GM18861 (cell line): Measurements from ENCODE around the gene CAMTA1.
"Not testable (repeated sequence)": the region's sequence is repeated elsewhere in the genome, so short reads cannot be mapped to it uniquely, and the experiment has no call there.

ENCODE experiments used
- ATAC-seq: cut with Tn5 transposase; IDR thresholded peaks from one replicate; pipeline ENCODE4 v1.9.1; 2021; ENCODE audit not compliant: unreplicated experiment

Gene CAMTA1

DNA sequence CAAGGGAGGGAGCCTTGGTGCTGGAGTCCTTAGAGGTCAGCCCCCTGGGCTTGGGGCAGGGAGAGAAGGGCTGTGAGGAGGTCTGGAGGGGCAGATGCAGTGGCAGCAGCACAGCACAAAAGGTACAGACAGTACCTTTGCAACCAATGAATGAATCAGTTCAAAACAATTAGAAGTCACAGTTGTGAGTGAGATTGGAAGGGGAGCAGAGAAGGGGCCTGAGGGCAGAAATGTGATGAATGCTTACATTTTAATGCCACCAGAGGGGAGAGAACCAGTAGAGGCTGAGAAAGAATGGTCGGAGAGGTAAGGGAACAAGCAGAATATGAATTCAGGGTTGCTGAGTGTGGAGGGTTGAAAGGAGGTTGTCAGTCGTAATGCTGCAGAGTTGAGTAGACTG lies 24.2 kb downstream of the CAMTA1 start:
- ATAC-seq: no peak

DNA sequence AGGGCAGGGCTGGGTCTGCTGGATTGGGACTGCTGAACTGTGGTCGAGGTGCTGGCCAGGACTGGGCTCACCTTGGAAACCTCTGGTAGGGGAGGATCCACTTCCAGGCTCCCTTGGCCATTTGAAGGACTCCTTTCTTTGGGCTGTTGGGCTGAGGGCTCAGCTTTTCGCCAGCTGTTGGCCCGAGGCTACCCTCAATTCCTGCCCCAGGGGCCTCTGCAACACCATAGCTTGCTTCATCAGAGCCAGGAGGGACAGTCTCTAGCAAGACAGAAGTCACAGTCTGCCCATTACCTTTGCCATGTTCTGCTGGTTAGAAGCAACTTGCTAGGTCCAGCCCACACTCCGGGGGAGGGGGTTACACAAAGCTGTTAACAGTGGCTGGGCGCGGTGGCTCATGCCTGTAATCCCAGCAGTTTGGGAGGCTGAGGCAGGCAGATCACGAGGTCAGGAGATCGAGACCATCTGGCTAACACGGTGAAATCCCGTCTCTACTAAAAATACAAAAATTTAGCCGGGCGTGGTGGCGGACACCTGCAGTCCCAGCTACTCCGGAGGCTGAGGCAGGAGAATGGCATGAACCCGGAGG lies 25.0 kb downstream of the CAMTA1 start:
- not testable (repeated sequence) for ATAC-seq

DNA sequence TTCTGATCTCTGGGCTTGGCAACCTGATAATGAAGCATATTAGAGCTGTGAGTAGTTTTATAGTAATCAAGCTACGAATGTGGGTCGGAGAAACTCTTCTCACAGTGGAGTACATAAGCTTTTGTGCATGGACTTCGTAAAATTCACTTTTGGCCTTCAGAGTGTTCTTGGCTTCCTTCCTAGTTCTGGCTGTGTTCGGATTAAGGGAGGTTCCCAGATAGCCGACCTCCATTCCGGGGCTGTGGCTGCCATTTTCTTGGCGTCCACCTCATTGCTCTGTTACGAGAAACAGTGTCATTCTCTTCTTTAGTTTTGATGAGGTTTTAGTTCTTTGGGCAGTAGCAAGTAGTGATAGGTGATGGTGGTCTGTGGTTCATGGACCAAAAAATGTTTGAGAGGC lies 26.3 kb downstream of the CAMTA1 start:
- no peak for ATAC-seq

DNA sequence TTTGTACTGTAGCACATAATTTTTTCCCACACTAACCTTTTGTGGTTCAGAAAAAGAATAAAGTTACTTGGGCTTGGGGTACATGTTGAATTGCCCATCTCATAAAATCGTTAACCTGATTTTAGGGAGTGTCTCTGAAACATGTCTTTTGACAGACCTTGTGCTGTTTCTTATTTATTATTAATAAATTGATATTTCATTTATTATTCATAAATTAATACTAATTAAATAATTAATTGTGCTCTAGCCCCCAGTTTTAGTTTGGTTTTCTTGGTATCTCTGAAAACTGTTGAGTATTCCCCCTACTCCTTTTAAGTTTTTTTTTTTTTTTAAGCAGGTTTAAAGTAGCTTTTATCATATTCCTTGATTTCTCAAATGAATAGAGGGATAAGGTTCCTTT lies 27.9 kb downstream of the CAMTA1 start:
- ATAC-seq: no peak

DNA sequence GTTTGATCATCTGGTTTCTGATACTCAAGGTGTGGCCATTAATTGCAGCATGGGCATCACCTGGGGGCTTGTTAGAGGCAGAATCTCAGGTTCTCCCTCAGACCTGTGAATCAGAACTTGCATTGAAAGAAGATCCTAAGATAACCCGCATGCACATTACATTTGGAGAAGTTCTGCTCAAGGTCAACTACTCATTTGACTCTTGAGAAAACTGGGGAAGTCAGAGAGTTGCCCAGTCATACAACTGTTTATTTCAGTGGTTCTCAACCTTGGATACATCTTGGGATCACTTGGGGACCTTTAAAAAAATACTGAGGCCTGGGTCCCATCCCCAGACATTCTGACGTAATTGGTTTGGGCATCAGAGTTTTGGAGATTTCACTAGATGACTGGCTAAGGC lies 30.5 kb downstream of the CAMTA1 start:
- no peak for ATAC-seq

DNA sequence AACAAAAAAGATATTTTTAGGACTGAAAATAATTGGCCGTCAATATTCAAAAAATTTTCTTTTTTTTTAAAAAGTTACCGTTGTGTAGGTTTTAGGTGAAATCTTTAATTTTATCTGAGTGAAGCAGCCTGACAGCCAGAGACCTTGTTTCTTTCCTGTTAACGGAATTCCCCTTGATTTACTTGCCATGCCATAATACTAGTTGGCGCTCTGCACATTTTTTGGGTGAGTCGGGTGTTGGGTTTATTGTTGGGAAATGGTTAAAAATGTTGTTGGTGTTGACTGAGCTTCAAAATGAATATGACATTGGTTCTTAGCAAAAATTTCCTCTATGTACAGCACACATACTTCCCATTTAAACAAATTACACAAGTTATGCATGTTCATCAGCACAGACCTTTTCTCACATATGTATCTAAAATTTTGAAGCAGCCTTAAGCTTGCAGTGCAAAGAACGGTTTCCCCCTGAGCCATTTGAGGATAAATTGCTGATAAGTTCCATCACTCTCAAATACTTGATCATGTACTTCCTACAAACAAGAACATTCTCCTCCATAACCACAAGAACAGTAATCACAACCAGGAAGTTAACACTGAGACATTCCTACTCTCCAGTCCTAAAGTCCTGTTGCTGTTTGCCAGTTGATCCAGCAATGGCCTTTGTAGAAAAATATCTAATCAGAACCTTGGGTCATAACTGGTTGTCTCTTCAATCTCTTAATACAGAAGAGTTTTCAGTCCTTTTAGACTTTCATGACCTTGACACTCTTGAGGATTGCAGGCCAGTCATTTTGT lies 34.2 kb downstream of the CAMTA1 start:
- no peak for ATAC-seq

DNA sequence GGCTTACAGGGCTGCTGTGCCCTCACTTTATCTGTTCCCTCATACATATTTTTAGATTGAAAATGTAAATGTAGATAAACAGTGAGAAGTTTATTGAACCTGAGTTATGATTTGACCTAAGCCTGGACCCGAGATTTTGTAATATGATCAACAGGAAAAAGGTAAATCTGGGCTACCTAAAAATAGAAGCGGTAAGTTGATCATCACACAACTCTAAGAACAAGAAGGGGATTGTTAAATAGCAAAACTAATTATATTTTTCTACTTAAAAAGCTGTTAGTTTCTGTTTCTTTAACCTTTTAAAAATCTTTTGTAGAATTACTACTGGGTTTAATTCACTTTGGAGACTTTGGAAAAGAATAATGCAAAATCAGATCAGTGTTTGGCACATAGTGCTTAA lies 35.6 kb downstream of the CAMTA1 start:
- ATAC-seq: no peak

DNA sequence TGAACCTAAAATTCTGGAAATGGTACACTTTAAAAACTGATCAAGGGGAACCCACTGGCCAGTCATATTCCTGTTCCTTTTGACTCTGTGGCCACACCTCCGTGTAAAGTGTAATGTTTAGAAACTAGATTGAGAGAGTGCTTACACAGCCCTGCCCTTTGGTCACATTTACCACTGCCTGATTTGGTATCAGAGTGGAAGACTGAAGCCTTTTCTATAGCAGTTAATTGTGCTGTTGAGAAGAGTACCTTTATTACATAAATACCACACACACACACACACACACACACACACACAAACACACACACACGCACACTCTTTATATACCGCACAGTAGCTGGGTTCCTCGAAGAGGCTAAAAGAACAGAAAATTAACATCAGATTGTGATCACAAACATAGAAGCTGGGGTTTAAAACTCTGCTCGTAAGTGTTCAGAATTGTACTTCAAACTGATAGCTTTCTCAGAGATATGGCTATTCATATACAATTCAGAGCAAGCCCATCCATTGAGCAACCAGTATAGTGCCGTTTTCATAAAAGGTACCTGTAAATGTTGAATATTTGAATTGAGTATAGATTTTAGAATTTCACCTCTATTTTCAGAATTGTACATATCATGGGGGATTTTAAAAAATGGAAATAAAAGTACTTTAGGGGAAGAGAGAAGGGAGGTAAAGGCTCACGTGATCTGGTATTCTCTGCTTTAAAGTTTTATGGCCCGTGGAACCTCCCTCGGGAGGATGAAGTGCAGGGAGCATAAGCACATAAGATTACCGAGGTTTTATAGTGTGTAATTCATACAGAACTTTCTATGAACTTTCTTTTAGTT lies 37.5 kb downstream of the CAMTA1 start:
- ATAC-seq: no peak

DNA sequence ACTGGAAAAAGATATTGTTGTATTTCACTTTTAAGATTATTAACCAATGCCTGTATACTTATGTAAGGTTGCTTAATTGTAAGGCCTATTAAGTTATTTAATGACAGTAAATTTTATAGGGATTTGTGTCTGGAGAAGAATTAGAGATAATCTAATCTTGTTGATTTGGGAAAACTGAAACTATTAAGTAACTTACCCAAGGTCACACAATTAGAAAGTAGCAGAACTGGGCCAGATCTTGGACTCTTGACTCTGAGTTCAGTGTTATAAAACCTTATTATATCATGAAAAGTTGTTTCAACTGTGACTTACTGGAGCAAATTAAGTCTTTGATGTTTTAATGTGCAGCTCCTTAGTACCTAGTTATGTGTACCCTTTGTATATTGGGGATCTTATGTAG lies 38.5 kb downstream of the CAMTA1 start:
- no peak for ATAC-seq

DNA sequence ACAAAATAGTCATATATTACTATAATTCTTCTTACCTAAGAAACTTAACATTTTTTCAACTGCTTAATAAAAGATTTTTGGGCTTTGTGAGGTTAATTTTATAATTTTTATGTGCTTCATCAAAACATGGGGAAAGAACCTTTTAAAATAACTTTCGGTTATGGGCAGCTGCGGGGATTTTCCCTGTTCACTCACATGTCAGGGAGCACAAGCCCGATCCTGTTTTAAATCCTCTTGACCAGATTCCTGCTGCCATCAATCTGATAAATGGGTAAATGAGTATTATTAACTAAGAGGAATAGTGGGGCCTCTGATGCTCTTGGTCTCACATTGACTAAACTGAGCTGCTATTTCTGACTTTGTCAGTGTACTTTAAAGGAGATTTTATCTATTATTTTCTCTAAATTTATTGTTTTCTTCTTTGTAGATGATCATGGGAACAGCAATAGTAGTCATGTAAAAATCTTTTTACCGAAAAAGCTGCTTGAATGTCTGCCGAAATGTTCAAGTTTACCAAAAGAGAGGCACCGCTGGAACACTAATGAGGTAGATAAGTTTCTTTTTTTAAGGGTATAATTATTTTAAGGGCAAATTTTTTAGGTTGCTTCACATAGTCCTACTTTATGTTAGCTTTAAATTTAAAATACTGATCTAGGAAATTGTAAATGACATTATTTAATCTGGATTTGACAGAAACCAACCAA lies 39.6 kb downstream of the CAMTA1 start:
- ATAC-seq: no peak

DNA sequence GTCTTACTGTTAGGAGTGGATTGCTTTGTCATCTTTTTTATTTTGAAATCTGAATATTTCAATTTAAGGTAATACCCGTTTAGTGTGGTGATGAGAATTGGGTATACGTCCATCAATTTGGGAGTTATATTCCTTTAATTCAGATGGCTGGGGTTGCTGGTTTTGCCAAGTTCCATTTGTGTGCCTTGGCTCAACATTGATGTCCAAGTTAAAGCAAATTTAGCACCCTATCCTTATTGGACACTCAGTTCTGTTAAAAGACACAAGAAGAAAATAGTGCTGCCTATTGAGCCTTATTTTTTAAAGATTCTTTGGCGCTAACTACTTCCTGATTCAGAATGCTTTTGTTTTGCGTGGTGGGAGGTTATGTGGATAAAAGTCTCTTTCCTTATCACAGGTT lies 40.6 kb downstream of the CAMTA1 start:
- no peak for ATAC-seq

DNA sequence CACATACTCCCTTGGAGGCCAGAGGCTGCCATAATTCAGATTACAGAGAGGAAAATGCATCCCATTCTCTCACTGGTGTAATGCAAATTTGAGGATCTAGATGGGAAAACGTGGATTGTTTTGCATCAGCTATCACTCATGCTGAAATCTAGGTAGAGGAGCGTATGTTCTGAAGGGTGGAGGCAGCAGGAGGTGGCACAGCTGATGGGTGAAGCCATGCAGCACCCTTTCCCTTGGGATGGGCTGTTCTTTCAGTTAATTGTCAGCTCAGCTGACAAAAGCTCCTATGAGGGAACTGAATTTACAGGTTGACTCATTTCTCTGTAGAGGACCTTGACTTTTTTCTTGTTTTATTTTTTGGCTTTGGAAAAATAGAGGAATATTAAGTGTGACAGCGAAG lies 41.8 kb downstream of the CAMTA1 start:
- no peak for ATAC-seq

DNA sequence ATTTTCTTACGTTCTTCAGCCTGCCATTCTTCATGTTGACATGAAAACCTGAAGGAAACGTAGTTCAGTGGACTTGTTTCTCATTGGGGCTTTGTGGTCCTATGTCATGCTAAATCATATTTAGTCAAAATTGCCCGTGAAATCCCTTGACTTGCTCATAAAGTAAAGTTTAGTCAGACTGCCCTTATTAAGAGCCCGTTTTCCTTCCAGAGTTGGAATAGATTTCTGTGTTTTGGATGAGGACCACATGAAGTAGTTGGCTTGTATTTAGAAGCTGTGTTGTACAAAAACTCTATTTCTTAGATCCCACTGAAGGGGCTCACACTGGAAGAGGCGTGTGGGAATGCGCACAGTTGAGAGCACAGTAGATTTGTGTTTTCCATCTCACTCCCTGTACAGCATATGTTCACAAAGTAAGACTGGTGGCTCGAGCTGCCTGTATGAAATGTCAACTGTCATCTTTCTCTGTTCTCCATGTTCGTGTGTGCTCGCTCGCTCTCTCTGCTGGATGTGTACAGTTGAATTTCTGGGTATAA lies 42.4 kb downstream of the CAMTA1 start:
- no peak for ATAC-seq

DNA sequence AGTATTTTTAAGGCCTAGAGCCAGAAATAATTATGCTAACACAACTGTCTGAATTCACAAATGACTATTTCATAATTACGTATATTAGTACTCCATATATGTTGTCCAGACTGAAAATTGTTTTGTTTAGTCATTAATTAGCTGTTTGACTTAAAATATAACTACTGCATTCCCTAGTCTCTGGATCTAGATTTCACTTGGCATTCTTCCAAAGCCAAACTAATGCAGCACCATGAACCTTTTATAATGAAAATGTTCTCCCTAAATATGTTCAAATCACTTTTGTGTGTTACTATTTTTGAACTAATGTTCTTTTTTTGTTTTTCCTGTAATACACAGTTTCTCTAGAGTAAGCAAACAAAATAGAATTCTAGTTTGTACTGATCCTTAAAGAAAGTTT lies 46.1 kb downstream of the CAMTA1 start:
- no peak for ATAC-seq

DNA sequence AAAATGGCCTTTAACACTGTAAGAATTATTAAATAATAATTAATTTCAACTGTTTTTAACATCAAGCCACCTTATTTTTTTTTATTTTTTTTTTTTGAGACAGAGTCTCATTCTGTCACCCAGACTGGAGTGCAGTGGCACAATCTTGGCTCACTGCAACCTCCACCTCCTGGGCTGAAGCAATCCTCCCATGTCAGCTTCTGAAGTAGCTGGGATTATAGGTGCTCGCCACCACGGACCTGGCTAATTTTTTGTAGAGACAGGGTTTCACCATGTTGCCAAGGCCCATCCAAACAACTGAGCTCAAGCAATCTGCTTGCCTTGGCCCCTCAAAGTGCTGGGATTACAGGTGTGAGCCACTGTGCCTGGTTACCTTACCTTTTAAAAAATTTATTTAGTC lies 46.8 kb downstream of the CAMTA1 start:
- not testable (repeated sequence) for ATAC-seq

DNA sequence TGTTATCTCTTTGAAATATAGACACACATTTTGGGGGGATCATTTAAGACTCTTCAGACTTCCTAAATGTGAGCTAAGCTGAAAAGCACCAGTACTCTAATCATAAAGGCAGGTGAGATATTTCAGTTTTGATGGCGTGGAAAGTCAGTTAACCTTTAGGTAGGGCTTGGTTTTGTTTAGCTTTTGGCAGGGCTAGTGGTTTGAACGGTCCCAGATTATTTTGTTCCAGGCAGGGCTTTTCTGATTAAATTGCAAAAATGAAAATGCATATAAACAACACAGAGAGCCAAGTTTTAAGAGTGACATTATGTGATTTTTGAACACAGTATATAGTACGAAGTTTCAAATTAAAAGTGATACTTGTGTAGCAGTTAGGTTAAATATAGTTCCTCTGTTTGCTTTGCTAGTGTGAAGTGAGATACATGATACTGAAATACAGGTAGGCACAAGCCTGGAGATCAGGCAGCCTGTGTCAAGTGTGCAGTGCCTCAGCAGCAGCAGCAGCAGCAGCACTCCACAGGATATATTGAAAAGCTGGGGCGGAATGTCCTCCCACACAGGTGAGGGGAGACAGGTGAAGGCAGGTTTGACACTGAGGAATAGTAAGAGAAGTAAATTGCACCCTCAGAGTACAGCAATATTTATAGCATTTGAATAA lies 47.4 kb downstream of the CAMTA1 start:
- no peak for ATAC-seq

DNA sequence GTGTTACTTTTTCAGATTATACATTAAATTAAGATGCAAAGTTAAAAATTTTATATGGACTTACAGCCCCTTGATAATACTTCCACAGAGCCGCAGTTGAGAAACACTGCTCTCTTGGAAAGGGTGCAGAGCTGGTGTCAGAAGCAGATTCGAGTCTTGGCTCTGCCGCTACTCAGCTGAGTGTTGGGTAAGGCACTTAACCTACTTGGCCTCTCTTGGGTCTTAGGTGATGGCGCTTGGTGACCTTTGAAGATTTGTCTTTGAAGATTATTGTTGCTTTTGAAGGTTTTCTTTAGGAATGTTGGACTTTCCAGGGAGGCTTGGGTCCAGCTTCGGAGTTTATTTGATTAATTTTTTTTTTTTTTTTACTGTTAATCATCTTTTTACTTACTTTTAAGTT lies 48.5 kb downstream of the CAMTA1 start:
- no peak for ATAC-seq

DNA sequence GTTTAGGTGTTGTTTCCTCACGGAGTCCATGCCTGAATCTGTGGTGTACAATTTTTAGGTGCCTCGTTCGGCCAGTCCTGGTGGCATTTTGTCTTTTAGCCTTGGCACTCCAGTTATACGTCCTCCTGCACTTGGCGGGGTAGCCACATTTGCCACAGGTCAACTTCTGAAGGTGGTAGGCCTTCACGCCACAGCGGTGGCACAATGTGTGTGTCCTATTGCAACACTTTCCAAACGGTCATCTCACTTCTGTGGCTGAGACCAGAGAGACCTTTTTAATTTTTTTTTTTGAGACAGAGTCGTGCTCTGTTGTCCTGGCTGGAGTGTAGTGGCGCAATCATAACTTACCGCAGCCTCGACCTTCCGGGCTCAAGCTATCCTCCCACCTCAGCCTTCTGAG lies 49.1 kb downstream of the CAMTA1 start:
- ATAC-seq: no peak

DNA sequence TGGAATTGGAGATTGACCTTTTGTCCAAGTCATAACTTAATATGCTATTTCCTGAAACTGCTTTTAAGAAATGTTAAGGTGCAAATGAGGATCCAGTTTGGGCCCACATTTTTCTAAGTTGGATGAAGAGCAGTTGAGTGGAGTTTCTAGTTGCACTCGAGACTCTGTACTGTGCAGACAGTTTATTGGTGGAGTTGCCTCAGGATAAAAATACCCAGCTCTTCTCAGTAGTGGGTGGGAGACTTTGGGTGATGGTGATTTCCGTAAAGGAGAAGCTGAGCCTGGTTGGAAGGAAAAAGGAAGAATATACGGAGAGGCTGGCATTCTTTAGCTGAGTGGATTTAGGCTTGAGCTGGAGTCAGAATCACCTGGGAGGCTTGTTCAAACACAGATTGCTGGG lies 49.9 kb downstream of the CAMTA1 start:
- no peak for ATAC-seq

DNA sequence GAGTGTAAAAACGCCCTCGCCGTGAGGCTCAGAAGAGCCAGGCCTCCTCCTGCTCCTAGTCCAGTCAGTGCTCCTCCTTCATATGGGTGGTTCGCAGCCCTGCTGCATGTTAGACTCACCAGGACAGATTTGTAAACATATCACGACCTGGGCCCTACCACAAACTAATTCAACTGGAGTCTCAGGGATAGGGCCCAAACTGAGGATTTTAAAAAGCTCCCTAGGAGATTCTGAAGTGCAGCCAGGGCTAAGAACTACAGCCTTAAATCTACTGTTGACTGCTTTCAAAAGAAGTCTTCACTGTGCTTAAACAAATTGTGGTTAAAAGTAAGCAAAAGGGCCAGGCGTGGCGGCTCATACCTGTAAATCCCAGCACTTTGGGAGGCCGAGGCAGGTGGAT lies 57.0 kb downstream of the CAMTA1 start:
- ATAC-seq: no peak

DNA sequence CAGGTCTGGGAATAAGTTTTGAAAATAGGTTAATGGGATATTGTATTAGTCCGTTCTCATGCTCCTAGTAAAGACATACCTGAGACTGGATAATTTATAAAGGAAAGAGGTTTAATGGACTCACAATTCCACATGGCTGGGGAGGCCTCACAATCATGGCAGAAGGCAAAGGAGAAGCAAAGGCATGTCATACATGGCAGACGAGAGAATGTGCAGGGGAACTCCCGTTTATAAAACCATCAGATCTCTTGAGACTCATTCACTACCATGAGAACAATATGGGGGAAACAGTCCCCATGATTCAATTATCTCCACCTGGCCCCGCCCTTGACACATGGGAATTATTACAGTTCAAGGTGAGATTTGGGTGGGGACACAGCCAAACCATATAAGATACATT lies 60.5 kb downstream of the CAMTA1 start:
- not testable (repeated sequence) for ATAC-seq
